HG03575 (cell line): ENCODE results near the gene NPAS2.
A peak's percentile ranks its signal among the peaks of the same experiment; 100 is the strongest.

Source experiments
- ATAC-seq: cut with Tn5 transposase; IDR thresholded peaks from one replicate; pipeline ENCODE4 v1.9.1; 2021; ENCODE audit not compliant: unreplicated experiment, insufficient number of reproducible peaks, low FRiP score; ENCODE audit errors: extremely low read depth

NPAS2 gene

DNA sequence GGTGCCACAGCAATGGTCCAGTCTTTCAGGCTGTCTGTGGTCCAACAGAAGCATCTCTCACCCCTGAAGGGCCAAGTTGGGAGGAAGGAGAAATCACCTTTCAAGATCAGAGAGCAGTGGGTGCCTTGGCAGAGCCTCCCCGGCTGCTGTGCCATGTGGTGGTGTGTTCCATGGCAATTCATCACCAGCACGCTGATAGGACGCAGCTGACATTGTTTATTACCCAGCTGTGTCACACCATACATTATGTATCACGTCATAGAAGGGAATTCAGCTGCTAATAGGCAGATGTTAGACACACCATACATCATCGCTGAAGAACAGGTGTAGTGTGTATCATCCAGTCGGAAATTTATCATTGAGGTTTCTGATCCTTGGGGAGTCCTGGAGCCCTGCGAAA, 152.5 kb downstream of the NPAS2 start:
- no peak for ATAC-seq

GRCh38 chr2:100974712-100975520, 155.0 kb downstream of the NPAS2 start:
- no peak for ATAC-seq

GRCh38 chr2:100975521-100975785, 155.5 kb downstream of the NPAS2 start:
- no peak for ATAC-seq

GRCh38 chr2:100976061-100976460, 156.1 kb downstream of the NPAS2 start:
- no peak for ATAC-seq

- peak; percentile 88 for ATAC-seq
Measured at GRCh38 chr2:100976645-100977391, 156.9 kb downstream of the NPAS2 start.

DNA sequence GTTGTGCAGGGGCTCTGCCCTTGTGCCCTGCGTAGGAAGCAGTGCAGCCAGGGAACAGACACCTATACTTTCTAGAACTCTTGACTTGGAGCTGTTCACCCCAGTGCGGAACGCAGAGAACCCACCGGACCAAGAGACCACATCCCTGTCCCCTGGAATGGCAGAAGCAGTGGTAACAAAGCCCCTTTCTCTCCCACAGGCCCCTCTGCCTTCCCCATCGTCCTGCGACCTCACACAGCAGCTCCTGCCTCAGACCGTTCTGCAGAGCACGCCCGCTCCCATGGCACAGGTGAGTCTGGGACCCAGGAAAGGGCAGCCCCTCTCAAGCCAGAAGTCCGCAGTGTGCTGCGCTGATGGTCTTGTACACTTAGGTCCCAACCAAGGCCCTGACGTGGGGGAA, 157.6 kb downstream of the NPAS2 start:
- ATAC-seq, result no peak

GRCh38 chr2:100978582-100979191, 158.7 kb downstream of the NPAS2 start:
- ATAC-seq, result no peak

DNA sequence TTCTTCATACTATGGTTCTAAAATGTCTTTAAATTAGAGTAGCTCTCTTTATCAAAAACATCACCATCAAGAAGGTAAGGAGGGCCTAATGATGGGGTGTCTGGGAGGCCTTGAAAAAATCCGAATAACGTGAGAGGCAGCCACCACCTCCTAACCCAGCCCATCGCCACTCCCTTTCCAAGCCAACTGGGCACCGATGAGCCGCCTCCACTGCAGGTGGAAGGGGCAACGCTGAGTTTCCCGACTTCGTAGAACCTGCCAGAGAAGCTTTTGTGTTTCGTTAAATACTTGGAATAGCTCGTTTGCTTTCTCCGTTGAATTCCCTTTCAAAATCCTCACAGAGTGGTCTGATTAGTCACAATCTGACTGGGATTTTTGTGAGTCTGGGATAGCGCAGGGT, 160.1 kb downstream of the NPAS2 start:
- no peak for ATAC-seq

GRCh38 chr2:100981011-100981410, 161.1 kb downstream of the NPAS2 start:
- no peak for ATAC-seq

- ATAC-seq, result no peak
Measured at GRCh38 chr2:100982431-100982861, 162.5 kb downstream of the NPAS2 start.

GRCh38 chr2:100983201-100983600, 163.3 kb downstream of the NPAS2 start:
- no peak for ATAC-seq

GRCh38 chr2:100983684-100984310, 163.9 kb downstream of the NPAS2 start:
- ATAC-seq, result no peak

- ATAC-seq, result no peak
Measured at GRCh38 chr2:100984892-100985307, 165.0 kb downstream of the NPAS2 start.

DNA sequence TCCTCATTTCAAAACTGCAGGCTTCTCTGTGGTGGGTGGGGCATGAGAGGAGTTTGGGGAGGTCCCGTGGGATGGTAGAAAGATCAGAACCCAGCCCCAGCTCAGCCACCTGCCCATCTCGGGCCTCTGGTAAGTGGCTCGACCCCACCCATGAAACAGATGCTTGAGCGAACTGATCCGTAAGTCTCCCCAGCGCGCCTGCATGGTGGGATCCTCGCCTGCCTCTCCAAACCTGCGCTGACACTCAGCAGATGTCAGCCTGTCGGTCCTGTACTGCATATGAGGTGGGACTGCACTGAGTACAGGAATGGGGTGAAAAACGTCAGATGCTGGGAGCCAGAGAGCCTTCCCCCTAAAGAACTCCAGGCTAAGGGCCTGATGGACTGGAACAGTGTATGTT, 166.2 kb downstream of the NPAS2 start:
- ATAC-seq, result no peak

DNA sequence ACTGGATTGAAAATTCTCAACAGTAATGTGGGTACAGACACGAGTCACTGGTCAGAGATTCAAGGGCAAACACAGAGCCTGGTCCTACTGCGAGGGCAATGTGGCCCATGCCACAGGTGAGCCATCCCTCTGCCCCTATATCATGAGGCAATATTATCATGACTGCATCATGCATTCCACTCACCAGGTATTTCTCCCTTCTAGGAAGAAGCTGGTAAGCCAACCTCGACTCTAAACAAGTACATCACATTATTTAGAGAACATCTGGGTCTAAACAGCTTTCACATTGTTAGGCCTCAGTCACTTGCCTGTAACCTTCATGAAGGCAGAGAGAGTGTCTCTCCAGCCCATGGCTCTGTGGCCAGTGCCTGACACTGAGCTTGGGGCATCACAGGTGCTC, 167.6 kb downstream of the NPAS2 start:
- ATAC-seq, result no peak

DNA sequence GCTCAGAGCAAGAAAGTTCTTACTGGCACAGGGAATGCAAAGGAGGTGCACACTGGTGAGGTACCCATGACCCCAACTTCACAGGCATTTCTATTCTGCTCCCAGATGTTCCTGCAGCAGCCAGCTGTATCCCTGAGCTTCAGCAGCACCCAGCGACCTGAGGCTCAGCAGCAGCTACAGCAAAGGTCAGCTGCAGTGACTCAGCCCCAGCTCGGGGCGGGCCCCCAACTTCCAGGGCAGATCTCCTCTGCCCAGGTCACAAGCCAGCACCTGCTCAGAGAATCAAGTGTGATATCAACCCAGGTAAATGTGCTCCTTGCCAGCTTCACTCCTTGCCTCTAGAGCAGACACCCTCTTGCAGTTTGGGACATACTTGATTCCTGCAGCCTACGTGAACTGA, 168.0 kb downstream of the NPAS2 start:
- no peak for ATAC-seq

- ATAC-seq, result no peak
Measured at GRCh38 chr2:100988630-100989417, 168.9 kb downstream of the NPAS2 start.

DNA sequence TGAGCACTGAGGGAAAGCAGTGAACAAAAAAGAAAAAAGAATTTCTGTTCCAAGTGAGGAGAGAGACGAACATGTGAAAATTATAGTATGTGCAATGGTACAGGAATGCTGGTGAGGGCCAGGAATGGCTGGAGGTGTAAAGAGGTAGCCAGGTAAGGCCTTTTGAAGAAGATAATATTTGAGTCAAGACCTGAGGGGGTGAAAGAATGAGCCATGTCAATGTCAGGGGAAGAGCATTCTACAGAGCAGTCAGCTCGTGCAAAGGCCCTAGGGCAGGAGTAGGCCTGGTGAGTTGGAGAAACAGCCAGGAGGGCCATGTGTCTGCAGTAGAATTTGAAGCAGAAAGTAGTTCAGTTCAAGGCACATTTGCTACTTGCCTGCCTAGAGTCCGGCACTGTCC, 169.7 kb downstream of the NPAS2 start:
- no peak for ATAC-seq

- no peak for ATAC-seq
Measured at GRCh38 chr2:100990166-100990565, 170.2 kb downstream of the NPAS2 start.
